Left lung (tissue), 10 donors: ENCODE data around the gene TARDBP. TPM values are rescaled to one million over a fixed set of nuclear protein-coding genes. Genes with fewer than 3 reads are reported as not detected.
A peak's percentile ranks its signal among the peaks of the same experiment; 100 is the strongest.

ENCODE experiments used
- ATAC-seq: fragments of 200-7000 bp; cut with Tn5 transposase; one replicate; pipeline ENCODE4 v1.9.1; 2020; ENCODE audit warnings: moderate library complexity
- DNase-seq, 4 donors: peaks; one replicate each; pipeline ENCODE4 v3.0.0-alpha.2; 2013 to 2020
- H3K27ac ChIP-seq, 2 donors: fragments of 200-600 bp; sonication (generic) in 1 of 2; one replicate each; pipeline versions ENCODE4 v1.5.0 to v1.8.0; 2020 to 2021
- H3K27me3 ChIP-seq, 2 donors: fragments of 200-600 bp; sonication (generic) in 1 of 2; one replicate each; pipeline versions ENCODE4 v1.5.0 to v1.8.0; 2020 to 2021
- H3K36me3 ChIP-seq, 2 donors: fragments of 200-600 bp; sonication (generic) in 1 of 2; one replicate each; pipeline versions ENCODE4 v1.5.0 to v1.8.0; 2020 to 2021
- H3K4me1 ChIP-seq, 2 donors: fragments of 200-600 bp; one replicate each; pipeline ENCODE4 v1.8.0; 2021
- H3K4me3 ChIP-seq, 2 donors: fragments of 200-600 bp; sonication (generic) in 1 of 2; one replicate each; pipeline versions ENCODE4 v1.5.0 to v1.8.0; 2020 to 2021; ENCODE audit warnings: mild to moderate bottlenecking in 1 of 2
- H3K9me3 ChIP-seq, 2 donors: fragments of 200-600 bp; sonication (generic) in 1 of 2; one replicate each; pipeline versions ENCODE4 v1.5.0 to v1.8.0; 2020 to 2021
- intact Hi-C, 2 donors: fragments of 100-400 bp; cut with DNase I; formaldehyde crosslinking; loops; one replicate each; pipeline versions ENCODE4 v1.11.2 to v1.14.2; 2022
- polyA plus RNA-seq, 6 donors: library from polyadenylated mRNA; unstranded; fragments of 120-200 nt; gene quantifications; one replicate each; pipeline ENCODE4 v1.2.1, GENCODE V29; 2013; ENCODE audit not compliant: insufficient read length in 6 of 6
- total RNA-seq, 2 donors: library from RNA; stranded (reverse); fragmentation: NEBNext Ultra II Directional; extraction: Animal tissue kit (Norgen Biotek cat#: 25700); gene quantifications; one replicate each; pipeline ENCODE4 v1.2.1, GENCODE V29; 2021
- TF ChIP-seq, protein P1 (sequence below), 2 donors: fragments of 200-600 bp; sonication (generic) in 1 of 2; IDR thresholded peaks; one replicate each; pipeline versions ENCODE4 v1.5.0 to v1.8.0; 2021; ENCODE audit warnings: antibody characterized with exemption in 2 of 2
- donor health status: DM: no; HTN: yes; CAD: no.
- donor health status: DM: no; HTN: no; CAD: no.

Gene TARDBP
- total and polyA plus RNA-seq, 8 donors, result 119 to 344 (median 292) TPM

DNA sequence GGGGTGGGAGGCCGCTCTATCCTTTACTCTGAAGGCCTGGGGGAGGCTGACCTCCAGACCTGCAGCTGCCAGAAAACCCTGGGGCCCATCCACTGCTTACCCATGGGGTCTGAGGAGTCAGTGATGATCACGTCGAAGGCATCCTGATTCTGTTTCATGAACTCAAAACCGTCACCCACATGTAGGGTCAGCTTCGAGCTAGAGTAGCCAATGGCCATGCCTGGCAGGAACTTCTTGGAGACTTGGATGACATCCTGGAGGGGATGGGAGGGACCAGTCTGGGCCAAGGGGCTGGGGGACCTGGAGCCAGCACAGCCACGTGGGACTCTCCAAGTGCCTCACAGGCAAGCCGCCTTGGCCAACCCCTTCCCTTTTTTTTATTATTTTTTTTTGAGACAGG lies 44.0 kb downstream of the TARDBP start:
- ATAC-seq (no peak), DNase-seq (no peak)
- Histone ChIP-seq H3K9me3 (no peaks in the 10 kb centered on the region), H3K27ac (no peak overlapping the region), H3K36me3 (peaks cover 0 to 43% of the 10 kb centered on the region in 2 donors), H3K4me1 (peaks cover 14 to 38% of the 10 kb centered on the region in 2 donors), H3K27me3 (peaks cover 0 to 8% of the 10 kb centered on the region in 2 donors), H3K4me3 (no peak overlapping the region)
- intact Hi-C loops, result no loop called here
- TF ChIP-seq, protein P1, sequence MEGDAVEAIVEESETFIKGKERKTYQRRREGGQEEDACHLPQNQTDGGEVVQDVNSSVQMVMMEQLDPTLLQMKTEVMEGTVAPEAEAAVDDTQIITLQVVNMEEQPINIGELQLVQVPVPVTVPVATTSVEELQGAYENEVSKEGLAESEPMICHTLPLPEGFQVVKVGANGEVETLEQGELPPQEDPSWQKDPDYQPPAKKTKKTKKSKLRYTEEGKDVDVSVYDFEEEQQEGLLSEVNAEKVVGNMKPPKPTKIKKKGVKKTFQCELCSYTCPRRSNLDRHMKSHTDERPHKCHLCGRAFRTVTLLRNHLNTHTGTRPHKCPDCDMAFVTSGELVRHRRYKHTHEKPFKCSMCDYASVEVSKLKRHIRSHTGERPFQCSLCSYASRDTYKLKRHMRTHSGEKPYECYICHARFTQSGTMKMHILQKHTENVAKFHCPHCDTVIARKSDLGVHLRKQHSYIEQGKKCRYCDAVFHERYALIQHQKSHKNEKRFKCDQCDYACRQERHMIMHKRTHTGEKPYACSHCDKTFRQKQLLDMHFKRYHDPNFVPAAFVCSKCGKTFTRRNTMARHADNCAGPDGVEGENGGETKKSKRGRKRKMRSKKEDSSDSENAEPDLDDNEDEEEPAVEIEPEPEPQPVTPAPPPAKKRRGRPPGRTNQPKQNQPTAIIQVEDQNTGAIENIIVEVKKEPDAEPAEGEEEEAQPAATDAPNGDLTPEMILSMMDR (IDR thresholded peaks at IDR 0.05), result no peak

DNA sequence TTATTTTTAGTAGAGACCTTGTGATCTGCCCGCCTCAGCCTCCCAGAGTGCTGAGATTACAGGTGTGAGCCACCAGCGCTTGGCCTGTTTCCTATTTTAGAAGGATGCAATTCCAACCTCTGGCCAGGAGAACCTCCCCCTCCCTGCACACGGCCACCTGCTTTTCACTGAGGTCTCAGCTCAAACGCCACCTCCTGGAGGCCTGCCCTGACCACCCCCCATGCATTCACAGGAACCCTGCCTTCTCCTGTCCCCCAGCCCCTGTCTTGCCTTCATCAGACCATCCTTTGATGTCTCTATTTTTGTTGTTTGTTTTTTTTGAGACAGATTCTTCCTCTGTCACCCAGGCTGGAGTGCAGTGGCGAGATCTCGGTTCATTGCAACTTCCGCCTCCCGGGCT lies 45.0 kb downstream of the TARDBP start:
- no peak for ATAC-seq
- Histone ChIP-seq H3K27ac (no peak overlapping the region), H3K9me3 (no peaks in the 10 kb centered on the region), H3K4me3 (no peak overlapping the region), H3K36me3 (peaks cover 0 to 43% of the 10 kb centered on the region in 2 donors), H3K4me1 (peaks cover 14 to 33% of the 10 kb centered on the region in 2 donors), H3K27me3 (peaks cover 0 to 8% of the 10 kb centered on the region in 2 donors)
- TF ChIP-seq, protein P1 (IDR thresholded peaks at IDR 0.05), result no peak
- intact Hi-C loops, result no loop called here
- DNase-seq, result no peak

DNA sequence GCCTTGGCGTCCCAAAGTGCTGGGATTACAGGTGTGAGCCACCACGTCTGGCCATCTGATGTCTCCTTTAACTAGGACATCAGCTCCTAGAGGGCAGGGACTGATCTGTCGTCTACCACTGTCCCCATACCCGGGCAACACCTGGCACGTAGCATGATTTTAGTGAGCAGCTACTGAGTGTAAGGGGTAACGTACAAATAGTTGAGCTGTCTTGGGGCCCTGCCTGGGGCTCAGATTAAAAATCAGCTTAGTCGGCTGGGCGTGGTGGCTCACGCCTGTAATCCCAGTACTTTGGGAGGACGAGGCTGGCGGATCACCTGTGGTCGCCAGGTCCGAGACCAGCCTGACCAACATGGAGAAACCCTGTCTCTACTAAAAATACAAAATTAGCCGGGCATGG lies 45.6 kb downstream of the TARDBP start:
- Histone ChIP-seq H3K4me3 (no peak overlapping the region), H3K9me3 (no peaks in the 10 kb centered on the region), H3K27ac (no peak overlapping the region), H3K27me3 (peaks cover 0 to 4% of the 10 kb centered on the region in 2 donors), H3K36me3 (peaks cover 0 to 44% of the 10 kb centered on the region in 2 donors), H3K4me1 (peaks cover 14 to 31% of the 10 kb centered on the region in 2 donors)
- DNase-seq, result no peak
- intact Hi-C loops, result no loop called here
- no peak for ATAC-seq
- TF ChIP-seq, protein P1 (IDR thresholded peaks at IDR 0.05), result no peak

DNA sequence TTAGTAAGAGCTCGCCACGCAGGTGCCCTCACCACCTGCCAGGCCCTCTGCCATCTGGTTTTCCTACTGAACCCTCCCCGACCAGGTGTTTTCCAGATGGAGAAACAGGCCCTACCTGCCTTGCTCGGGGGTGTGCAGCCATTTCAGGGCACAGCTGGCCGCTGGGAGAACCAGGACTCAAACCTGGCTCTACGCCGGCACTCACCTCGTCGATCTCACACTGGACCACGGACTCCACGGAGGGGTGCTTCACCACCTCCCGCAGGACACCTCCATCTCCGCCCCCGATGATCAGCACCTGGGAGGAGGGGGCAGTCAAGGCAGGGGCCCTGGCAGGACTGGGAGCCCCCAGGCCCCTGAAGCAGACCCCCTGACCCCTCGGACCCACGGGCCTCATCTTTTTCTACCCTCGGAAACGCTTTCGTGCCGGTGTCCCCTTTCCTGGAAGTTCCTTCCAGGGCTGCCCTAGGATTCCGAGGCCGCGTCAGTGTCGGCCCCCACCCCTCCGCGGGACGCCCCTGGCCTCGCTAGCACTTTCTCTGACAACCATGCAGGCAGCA lies 46.2 kb downstream of the TARDBP start:
- Histone ChIP-seq H3K4me3 (peak overlapping the region; percentile 93 to 95), H3K27me3 (no peaks in the 10 kb centered on the region), H3K36me3 (peaks cover 0 to 50% of the 10 kb centered on the region in 2 donors), H3K4me1 (peaks cover 14 to 31% of the 10 kb centered on the region in 2 donors), H3K9me3 (no peaks in the 10 kb centered on the region), H3K27ac (no peak overlapping the region)
- DNase-seq, result no peak
- TF ChIP-seq, protein P1 (IDR thresholded peaks at IDR 0.05), result no peak
- intact Hi-C loops, result no loop called here
- no peak for ATAC-seq

DNA sequence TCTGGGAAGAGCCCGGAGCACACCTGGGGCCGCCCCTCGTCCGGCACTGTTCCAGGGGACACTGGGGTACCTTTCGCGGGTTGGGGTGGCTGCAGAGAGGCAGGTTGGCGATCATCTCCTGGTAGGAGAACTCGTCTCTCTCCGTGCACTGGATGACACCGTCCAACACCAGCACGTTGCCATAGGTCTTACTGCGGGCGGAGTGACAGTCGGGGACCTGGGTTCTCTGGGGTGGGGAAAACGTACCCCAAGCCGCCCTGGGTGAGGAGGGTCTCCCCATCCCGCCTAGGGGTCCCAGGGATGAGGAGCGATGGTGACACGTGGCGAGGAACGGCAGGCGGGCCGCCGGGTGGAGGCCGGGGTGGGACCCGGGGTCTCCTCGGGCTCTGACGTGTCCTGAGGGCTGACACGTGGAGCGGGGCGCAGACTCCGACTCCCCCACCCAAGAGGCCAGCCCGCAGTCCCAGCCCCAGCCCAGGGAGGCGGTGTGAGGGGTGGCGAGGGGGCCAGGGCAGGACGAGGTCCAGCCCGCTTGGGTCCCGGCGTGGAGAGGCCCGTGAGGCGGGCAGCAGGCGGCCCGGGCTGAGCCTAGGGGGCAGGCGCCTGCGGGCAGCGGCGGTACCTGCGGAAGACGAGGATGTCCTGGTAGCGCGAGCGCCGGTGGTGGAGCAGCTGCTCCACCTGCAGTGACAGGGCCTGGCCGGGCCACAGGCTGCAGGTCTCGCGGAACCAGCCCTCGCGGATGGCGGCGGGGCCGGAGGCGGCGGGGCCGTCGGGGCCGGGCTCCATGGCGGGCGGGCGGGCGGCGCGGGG lies 46.9 kb downstream of the TARDBP start:
- Histone ChIP-seq H3K4me1 (peaks cover 14 to 31% of the 10 kb centered on the region in 2 donors), H3K27me3 (no peaks in the 10 kb centered on the region), H3K27ac (peak overlapping the region in 1 of 2 donors; percentile 57), H3K9me3 (no peaks in the 10 kb centered on the region), H3K36me3 (peaks cover 0 to 48% of the 10 kb centered on the region in 2 donors), H3K4me3 (peak overlapping the region; percentile 93 to 95)
- intact Hi-C loops, result no loop called here
- DNase-seq (no peak), ATAC-seq (no peak)
- TF ChIP-seq, protein P1 (IDR thresholded peaks at IDR 0.05), result no peak
